ENCODE results near the gene VPS37D.
A peak's percentile ranks its signal among the peaks of the same experiment; 100 is the strongest.
"Not testable (repeated sequence)": the region's sequence is repeated elsewhere in the genome, so short reads cannot be mapped to it uniquely, and the experiment has no call there.

The VPS37D gene

DNA sequence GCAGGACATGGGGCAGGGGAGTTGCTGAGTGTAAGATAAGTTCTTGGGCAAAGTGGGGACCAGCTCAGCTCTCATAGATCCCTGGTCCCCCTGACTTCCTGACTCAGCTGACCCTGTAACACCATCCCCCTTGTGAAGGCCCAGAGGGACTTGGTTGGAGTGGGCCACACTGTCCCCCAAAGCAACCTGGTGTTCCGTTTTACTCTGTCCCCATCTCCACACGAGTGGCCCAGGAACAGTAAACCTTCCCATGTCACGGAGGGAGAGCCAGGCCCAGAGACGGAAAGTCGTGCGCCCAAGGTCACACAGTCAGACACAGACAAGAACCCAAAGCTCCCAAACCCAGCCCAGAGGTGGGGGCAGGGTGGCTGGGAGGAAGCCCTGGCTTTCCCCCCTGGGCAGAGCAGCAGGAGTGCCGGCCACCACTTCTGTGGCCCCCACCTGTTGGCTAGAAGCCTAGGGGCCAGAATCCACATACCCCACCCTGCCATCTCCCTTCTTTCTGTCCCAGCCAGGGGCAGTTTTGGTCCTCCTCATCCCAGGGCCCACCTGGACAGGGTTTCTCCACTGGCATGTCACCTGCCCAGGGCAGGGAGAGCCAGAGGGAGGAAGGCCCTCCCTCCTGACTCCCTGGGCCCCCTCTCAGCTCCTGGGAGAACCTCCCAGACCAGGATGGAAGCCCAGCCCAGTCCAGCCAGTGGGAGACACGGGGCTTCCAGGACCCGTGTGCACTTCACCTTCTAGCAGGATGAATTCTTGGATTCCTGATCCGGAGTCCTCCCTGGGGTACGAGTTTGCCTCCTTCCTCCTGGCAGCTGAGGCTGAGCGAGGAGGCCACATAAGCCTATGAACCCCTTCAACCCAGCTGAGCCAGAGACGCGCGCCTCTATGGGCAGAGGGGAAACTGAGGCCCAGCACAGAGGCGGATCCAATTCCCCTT, 20.6 kb upstream of the VPS37D start:
- DNase-seq = no peak

GRCh38 chr7:73647725-73648592, 19.7 kb upstream of the VPS37D start:
- no peak for DNase-seq

GRCh38 chr7:73648593-73649332, 18.9 kb upstream of the VPS37D start:
- no peak for DNase-seq

- DNase-seq = no peak
Measured at GRCh38 chr7:73649576-73649975, 18.1 kb upstream of the VPS37D start.

GRCh38 chr7:73650524-73650923, 17.1 kb upstream of the VPS37D start:
- no peak for DNase-seq

GRCh38 chr7:73652541-73652949, 15.1 kb upstream of the VPS37D start:
- DNase-seq = no peak

GRCh38 chr7:73655309-73655708, 12.3 kb upstream of the VPS37D start:
- DNase-seq = not testable (repeated sequence)

DNA sequence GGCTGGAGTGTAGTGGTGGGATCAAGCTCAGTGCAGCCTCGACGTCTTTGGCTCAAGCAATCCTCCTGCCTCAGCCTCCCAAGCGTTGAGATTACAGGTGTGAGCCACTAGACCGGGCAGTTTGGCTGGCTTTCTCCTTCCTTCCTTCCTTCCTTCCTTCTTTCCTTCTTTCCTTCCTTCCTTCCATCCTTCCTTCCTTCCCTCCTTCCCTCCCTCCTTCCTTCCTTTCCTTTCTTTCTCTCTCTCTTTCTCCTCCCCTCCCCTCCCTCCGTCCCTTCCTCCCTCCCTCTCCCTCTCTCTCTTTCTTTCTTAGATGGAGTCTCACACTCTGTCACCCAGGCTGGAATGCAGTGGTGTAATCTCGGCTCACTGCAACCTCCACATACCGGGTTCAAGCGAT, 7.6 kb upstream of the VPS37D start:
- DNase-seq = no peak

DNA sequence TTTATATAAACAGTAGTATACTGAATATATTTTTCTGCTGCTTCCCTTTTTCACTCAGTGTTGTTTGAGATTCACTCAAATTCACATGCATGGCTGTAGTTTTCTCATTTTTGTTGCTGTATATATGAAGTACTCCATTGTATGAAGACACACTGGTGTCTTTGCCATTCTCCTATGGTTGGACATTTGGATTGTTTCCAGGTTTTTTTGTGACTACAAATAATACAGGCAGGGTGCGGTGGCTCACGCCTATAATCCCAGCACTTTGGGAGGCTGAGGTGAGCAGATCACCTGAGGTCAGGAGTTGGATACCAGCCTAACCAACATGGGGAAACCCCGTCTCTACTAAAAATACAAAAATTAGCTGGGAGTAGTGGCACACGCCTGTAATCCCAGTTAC, 7.0 kb upstream of the VPS37D start:
- not testable (repeated sequence) for DNase-seq

DNA sequence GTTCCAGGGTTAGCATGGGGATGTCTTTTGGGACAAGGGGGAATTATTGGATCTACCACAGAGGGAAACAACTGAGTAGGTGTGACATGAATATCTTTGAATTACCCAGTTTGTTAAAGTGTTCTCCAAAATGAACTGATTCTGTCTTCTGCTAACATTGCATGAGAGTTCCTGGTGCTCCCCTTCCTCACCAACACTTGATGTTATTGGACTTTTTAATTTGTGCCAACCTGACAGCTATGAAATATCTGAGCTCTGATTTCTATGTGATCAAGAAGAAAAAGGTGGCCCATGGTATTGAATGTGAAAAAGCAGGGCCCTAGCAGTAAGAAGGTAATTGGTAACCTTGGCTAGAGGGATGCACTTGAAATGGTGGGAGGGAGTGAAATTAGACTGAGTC, 4.6 kb upstream of the VPS37D start:
- no peak for DNase-seq

DNA sequence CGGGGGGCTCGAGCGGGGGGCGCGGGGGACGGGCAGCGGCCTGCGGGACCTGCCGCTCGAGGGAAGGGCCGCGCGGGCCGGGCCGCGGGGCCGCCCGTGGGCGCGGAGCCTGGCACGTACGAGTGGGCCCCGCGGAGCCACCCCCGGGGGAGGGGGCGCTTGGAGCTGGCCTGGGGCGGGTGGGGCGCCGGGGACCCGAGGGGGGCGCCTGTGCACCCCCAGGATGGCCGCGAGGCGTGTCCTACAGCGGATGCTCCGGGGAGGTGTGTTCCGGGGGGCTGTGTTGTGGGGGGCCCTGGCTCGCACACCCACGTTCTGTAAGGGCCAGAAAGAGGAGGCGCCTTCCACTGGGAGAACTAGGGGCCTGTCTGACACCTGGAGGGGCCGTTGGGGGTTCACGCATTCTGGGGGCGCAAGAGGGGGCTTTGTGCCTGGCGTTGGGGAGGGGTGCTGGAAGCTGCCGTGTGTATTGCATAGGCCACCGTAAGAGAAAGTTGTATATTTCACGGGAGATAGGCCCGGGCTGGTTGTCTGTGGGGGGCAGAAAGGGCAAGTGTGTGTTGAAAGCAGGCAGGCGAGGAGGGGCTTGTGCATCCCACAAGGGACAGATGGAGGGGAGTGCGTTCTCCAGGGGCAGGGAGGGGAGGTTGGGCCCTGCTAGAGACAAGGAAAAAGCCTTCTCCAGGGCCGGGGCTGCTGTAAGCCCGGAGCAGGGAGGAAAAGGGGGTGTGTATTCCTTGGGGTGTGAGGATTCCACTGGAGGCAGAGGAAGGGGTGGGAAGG, 663 bp downstream of the VPS37D start:
- peak in 2 of 14 donors; percentile 26 to 31 for DNase-seq

DNA sequence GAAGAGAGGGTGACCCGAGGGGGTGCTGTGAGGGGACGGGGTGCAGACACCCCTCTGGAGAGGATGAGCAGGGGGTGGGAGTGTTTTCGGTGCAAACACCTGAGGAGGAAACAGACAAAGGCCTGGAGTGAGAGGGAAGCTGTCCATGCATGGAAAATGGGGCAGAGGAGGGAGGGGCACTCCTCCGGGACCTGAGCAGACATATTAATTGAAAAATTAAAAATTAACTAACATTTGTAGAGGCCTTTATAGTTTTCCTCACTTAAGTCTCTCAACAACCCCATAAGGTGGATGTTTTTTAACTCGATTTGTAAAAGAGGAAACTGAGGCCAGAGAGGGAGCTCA, 1.2 kb downstream of the VPS37D start:
- DNase-seq = no peak

- no peak for DNase-seq
Measured at GRCh38 chr7:73669288-73669701, 1.7 kb downstream of the VPS37D start.

- DNase-seq = no peak
Measured at GRCh38 chr7:73669858-73670385, 2.3 kb downstream of the VPS37D start.

DNA sequence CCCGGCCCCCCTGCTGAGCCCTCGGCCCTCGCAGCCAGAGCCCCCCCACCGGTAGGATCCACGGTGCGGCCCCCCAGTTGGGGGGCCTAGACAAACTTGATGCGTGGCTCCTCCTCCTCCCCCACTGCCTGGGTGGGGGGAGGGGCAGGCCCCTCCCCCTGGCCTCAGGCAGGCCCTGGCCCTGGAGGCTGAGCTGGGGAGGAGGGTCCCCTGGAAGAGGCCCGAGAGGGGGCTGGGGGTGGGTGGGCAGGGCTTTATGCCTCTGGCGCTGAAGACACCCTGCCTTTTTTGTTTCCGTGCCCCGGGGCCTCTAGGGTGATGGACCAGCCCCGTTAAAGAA, 3.7 kb downstream of the VPS37D start:
- no peak for DNase-seq

GRCh38 chr7:73671857-73672445, 4.3 kb downstream of the VPS37D start:
- DNase-seq = no peak

- no peak for DNase-seq
Measured at GRCh38 chr7:73674468-73675124, 7.0 kb downstream of the VPS37D start.

DNA sequence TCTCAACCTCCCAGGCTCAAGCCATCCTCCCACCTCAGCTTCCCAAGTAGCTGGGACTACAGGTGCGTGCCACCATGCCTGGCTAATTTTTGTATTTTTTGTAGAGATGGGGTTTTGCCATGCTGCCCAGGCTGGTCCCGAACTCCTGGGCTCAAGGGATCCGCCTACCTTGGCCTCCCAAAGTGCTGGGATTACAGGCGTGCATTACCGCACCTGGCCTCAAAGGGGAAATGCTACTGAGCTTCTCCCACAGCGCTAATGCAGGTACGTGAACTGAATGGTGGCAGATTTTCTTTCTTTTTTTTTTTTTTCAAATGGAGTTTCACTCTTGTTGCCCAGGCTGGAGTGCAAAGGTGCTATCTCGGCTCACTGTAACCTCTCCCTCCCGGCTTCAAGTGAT, 8.4 kb downstream of the VPS37D start:
- DNase-seq = not testable (repeated sequence)

DNA sequence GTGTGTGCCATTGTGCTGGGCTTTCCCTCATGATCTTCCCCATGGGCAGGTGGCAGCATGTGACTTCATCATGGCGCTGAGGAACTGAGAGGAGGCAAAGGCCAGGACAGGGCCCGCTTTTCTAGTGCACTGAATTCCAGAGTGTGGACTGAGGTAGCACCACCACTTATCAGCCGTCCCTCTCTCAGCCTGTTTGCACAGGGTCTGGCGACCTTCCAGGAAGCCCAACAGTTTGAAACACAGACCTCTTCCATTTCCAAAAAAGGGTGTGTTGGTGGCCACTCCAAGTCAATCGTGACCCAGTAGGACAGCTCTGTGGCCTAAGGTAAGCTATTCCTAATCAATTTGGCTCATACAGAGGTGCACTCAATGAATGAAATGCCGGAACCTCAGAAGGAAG, 11.2 kb downstream of the VPS37D start:
- no peak for DNase-seq

DNA sequence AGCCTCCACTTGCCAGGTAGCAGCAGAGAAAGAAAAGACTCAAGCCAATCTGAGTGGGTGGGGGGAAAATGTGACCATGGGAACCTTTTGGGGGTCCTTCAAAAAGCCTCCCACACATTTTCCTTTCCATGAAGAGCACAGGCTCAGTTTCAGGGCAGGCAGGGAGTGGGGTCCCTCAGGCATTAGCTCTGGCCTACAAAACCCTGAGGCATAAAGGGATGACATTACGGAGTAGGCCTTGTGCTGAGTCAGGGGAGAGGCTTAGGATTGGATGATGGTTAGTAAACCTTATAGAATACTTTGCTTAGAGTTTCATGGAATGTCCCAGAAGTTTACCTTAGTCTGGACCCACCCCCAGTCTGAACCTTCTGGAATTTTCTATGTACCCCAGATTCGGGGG, 12.1 kb downstream of the VPS37D start:
- DNase-seq = no peak

DNA sequence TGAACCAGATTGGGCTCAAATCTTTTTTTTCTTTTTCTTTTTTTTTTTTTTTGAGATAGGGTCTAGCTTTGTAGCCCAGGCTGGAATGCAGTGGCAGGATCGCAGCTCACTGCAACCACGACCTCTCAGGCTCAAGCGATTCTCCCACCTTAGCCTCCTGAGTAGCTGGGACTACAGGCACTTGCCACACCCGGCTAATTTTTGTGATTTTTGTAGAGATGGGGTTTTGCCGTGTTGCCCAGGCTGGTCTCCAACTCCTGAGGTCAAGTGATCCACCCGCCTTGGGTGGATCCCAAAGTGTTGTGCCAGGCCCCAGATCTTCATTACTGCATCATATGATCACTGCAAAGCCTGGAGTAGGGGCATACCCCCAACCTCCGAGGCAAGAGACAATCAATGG, 12.9 kb downstream of the VPS37D start:
- DNase-seq = no peak

Data from C1 segment of cervical spinal cord (tissue), 14 donors.